HG02970 (cell line): ENCODE data around the gene PLEKHH1.

ENCODE experiments used
- ATAC-seq: cut with Tn5 transposase; IDR thresholded peaks from one replicate; pipeline ENCODE4 v1.9.1; 2021; ENCODE audit warnings: mild to moderate bottlenecking, moderate library complexity, moderate number of reproducible peaks; ENCODE audit not compliant: unreplicated experiment, low FRiP score

The PLEKHH1 gene

DNA sequence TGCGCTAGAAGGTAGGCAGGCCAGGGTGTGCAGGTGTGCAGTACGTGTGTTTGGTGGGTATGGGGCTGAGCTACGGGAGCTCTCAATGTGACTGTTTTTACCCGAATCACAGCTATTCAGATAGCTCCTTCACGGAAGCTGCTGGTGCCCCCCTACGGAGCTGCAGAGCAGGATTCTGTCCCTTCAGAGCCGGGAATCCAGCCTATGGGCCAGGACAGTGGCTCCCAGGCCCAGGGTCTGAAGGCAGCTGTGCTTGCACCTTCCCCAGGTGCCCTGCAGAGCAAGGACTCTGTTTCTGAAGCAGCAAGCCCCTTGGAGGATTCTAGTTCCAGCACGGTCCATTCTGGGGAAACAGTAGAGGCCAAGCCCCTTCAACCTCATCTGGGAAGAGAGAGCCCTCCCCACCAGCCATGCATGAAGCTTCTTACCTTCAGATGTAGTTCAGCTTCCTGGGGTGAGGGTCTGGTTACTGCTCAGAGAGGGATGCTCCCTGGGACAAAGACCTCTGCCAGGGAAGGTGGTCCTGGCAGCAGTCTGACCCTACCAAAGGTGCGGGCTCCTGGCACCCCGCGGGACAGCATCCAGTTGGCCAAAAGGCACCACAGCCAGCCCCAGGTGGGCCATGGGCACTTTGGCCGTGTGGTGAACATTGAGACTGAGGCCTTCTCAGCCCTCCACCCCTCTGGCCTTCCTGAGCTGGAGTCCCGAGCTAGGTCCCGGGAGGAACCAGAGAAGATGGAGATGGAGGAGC is 29.1 kb downstream of the PLEKHH1 start:
- ATAC-seq, result no peak

DNA sequence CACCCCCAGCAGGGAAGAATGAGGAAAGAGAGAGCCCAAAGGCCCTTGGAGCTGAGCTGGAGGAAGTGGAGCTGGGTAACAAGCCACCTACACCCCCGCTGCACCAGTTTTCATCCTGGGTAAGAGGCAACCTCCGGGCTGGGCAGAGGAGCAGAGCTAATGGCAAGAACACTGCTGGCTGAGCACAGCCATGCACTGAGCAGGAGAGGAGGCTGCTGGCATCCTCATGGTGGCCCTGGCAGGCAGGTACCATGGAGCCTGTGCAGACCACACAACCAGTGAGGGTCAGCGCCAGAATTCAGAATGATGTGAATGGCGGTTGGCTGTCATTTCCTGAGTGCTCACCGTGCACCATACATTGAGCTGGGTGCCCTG is 29.7 kb downstream of the PLEKHH1 start:
- ATAC-seq, result no peak

DNA sequence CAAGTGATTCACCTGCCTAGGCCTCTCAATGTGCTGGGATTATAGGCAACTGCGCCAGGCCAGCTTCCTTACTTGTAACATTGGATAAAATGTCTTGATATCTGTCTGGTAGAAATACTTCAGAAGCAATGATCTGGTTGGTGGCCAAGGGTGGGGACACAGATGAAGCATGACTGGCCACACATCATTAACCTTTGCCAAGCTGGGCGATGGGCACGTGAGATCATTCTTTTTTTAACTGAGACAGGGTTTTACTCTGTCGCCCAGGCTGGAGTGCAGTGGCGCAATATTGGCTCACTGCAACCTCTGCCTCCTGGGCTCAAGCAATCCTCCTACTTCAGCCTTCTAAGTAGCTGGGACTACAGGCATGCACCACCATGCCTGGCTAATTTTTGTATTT is 31.1 kb downstream of the PLEKHH1 start:
- ATAC-seq, result no peak

DNA sequence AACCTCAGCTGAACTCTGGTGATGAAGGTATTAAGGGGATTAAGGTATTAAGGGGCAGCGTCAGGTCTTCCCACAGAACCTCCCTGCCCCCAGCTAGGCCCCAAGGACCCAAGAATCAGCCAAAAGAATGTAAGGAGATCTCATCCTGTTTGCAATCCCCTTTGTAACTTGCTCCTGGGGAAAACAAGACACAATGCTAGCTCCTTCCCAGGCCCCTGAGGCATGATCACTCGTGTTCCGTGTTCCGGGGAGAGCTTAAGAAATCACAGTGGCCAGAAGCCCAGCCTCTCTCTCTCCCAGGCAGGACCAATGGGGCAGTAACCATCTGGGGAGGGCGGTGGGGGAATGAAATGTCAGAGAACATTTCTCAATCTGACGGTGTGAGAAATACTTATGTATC is 33.8 kb downstream of the PLEKHH1 start:
- no peak for ATAC-seq

DNA sequence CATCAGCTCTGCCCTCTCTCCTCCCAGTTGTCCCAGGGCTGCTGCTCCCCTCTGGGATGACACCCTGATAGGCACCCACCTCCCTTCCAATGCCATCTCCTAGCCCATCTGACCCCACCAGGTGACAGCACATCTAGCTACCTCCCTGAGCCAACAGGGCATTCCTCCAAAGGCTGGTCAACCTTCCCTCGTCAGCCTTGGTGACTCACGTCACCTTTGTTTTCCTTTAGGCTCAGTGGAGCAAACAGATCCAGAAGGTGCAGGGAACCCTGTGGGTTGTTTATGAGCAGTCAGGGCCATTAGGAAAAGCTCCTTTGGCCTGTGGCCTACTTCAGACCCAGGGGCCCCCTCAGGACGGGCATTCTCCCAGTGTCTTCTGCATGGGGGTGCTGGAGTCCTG is 34.6 kb downstream of the PLEKHH1 start:
- no peak for ATAC-seq

DNA sequence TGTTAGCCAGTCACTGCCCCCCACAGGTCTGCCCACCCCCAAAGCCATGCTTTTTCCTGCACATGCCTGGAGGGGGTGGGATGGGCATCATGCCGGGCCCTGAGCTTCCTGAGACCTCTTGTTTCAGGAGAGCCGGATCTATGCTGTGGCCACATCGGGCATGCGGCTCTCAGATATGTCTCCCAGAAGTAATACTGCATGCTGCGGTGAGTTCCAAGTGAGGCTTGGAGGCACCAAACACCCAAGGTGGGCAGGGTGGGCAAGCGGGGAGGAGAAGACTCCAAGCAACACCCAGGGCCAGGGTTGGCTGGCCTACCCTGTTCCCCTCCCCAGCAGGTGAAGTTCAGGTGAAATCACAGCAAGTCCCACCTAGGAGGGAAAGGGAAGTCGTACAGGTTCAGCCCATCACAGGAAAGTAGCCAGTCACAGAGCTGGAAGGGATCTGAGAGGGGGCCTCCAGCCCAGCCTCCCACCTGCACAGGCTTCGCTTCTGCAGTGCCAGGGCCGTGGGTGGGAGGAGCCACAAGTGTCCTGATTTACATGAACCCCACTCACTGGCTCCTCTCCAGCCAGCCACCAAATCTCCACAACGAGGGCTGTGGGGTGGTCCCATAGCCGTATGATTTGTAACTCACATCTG is 36.0 kb downstream of the PLEKHH1 start:
- no peak for ATAC-seq

DNA sequence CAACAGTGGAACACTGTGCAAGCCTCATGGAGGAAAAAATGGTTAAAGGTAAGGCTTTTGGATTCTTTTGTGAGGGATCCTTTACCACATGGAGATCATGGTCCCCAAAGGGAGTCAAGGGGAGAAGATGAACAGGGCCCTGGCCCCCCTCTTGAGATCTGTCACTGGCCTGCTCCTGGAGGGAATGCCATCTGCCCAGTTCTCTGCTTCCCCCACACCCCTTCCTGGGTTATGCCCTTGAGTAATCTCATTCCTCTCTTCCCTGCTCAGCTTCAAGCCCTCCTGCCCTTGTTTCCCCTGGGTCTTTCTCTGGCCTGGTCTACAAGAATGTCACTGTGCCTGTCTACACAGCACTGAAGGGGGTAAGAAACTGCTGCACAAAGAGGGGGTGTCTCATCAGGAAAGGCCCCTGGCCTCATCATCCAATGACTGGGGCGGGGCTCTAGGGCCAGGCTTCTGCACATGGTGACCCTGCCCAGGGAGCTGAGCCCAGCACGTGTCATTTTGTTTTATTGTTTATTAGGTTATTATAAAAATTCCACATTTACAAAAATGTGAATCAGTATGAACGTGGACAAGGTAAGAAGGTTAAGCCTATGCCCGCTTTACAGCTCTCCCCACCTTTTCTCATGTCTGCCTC is 36.7 kb downstream of the PLEKHH1 start:
- no peak for ATAC-seq

DNA sequence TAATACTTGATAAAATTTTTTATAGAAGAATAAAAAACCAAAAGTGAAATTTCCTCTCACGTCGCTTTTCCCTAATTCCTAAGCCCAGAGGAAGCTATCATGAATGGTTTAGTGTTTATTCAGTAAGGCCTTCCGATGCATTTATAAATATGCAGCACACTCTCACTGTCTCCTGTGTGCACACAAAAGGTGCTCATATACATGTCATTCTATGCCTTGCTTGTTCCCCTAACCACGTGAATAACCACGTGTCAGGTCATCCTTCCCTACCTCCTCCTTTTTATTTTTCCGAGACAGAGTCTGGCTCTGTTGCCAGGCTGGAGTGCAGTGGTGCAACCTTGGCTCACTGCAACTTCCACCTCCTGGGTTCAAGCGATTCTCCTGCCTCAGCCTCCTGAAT is 37.4 kb downstream of the PLEKHH1 start:
- no peak for ATAC-seq

DNA sequence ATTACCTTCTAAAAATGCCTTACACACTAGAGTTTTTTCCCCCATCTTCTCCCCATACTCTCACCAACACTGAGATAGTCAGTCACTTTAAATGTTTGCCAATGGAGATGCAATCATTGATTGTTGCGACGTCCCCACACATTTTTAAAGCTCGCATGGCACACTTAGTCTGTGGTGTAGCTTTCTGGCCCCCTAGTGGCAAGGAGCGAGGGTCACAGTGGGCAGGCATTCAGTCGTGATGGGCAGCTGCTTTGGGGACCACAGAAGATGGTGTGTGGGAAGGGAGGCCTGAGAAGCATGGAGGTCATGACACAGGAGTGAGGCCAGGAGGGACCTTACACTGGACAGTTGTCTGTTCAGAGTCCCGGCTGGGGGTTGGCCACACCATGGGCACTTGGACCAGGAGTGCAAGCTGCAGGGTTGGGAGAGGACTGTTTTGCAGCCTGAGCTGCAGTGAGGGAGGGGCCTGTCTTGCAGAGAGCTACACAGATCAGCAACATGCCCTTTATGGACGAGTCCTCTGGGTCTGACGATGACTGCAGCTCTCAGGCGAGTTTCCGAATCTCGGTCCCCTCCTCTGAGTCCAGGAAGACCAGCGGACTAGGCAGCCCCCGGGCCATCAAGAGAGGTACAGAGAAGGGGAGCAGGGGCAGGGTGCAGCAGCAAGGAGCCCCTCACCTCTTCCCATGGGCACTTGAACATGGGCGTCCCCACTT is 38.3 kb downstream of the PLEKHH1 start:
- ATAC-seq, result no peak

DNA sequence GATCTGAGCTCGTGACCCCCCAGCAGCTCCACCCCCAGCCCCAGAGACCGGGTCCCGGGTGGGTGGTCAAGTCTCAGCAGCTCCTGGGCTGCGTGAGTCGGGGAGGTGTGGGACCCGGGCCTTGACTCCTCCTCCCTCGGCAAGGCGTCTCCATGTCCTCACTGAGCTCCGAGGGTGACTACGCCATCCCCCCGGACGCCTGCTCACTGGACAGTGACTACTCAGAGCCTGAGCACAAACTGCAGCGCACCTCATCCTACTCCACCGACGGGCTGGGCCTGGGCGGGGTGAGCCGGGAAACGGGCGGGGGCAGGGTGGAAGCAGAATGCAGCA is 38.9 kb downstream of the PLEKHH1 start:
- no peak for ATAC-seq

DNA sequence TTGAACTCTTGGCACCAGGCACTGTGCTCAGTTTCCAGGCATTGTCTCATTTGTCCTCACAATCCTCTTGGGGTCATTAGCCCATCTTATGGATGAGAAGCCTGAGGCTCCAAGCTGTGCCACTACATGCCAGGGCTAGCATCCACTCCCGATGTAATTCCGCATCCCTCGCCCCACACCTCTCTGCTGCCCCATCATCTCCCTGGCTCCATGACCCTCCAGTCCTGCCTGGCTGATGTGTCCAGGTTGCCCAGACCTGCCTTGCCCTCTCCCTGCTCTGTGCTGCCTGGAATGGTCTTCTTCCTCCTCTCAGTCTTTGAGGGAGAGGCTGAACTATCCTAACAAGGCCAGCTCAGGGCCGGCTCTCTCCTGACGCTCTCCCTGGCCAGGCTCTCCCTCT is 39.5 kb downstream of the PLEKHH1 start:
- no peak for ATAC-seq

DNA sequence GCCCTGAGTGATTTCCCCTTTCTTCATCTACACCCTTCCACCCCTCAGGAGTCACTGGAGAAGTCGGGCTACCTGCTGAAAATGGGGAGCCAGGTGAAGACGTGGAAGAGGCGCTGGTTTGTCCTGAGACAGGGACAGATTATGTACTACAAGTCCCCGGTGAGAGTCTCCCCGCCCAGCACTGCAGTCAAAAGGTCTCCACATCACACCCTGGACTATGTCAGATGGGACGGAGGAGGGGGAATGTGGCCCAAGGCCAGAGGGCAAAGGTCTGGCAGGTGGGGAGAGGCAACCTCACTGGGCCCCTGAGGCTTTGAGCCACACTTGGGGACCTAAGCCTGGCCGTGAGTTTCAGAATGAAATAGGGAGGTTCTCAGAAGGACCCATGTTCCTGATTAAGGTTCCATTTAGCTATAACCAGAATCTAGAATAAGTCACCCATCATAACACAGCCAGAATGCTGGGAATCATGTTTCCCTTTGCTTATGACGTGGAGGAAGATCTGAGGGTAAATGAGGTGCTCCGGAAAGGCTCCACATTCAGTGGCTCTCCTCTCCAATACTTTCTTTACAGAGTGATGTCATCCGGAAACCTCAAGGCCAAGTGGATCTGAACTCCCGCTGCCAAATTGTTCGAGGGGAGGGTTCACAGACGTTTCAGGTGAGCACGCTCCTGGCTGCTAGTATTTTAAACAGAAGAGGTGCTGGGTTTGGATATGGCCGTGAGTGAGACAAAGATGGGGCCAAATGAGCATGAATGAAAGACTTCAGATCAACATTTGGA is 40.3 kb downstream of the PLEKHH1 start:
- no peak for ATAC-seq

DNA sequence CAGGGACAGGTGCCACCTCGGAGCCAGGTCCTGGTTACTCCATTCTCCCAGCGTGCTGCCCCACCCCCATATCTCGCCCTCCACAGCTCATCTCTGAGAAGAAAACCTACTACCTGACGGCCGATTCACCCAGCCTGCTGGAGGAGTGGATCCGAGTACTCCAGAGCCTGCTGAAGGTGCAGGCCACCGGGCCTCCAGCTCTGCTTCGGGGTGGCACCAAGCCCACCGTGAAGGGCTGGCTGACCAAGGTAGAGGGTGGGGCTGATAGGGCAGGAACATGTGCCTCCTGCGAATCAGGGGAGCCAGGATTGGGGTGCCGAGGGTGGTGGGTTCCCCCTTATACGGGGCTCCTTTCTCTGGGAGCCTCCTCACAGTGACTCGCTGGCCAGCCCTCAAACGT is 41.1 kb downstream of the PLEKHH1 start:
- no peak for ATAC-seq

DNA sequence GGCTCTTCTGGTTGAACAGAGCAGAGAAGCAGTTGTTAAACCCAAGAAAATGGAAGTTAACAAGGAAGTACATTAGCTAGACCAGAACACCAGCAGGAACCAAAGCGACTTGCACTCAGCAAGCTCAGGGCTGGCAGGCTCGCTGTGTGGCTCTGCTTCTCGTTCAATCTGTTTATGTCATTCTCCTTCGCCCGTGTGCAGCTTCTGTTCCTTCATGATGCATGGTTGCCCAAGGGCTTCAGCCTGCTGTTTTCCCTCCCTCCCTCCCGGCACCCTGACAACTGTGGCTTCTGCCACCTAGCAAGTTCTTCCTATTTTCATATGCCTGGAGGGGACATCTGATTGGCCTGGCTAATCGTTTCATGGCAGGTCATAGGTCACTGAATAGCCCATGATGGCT is 41.7 kb downstream of the PLEKHH1 start:
- no peak for ATAC-seq

DNA sequence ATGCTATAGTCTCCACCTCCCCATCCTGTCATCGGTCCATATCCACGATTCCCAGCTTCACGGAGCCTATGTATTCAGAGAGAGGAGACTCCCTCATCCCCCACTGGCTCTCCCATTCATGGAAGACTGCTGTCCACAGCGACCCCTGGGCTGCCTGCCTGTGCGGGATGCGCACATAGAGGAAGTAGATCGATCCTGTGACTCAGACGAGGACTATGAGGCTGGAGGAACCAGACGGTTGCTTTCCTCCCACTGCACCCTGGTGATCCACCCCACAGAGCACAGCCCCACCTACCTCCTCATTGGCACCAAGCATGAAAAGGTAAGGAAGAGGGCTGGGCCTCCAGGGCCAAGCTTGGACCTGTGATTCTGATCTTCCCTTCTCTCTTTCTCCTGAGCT is 42.6 kb downstream of the PLEKHH1 start:
- no peak for ATAC-seq

DNA sequence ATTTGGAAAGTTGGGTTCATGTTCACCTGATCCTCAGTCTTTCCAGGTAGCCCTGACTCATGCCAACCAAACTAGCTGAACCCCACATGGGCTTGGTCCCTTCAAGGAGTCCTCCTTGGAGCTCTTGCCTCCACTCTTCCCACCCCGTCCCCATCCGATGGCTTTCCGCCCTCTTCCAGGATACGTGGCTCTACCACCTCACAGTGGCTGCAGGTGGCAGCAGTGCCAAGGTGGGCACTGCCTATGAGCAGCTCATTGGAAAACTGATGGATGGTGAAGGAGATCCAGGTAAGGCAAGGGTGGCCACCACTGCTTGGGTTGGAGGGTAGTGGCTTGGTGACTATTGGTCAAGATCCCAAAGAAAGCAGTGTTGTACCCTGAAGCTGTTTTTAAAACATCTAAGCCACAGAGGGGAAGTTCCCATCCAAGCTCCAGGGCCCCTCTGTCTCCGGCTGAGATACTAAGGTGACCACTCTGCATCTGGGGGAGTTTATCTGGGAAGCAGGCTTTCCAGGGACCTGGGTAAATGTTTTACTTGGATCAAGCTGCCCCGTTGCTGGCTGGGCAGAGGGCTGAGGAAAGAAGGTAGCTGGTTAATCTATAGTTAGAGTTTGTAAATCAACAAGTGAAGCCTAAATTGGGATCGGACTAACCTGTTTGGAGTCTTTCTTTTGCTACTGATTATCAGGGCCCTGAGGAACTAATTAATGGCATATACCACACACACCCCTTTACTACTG is 43.3 kb downstream of the PLEKHH1 start:
- no peak for ATAC-seq

DNA sequence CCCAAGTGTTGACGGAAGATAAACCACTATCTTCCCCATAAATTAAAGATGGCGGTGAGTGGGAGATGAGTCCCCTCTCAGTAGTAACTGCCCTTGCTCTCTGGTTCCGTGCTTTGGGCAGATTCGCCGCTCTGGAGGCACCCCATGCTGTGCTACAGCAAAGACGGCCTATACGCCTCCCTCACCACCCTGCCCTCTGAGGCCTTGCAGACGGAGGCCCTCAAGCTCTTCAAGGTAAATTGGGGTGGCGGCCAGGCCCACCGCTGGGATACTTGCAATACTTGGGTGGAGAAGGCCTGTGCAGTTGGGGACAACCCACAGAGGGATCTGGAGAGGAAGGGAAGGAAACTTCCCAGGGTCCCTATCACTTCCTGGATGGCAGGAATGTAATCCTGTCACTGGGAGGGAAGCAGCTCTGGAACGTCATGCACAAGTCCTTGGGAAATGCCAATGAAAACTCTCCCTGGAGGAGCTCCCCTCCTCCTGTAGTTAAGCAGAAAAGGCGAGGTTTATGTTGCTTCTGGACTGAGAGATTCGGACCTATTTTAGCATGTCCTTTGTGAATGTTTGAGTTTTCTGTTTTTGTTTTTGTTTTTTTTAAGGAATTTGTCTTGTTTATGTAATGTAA is 44.2 kb downstream of the PLEKHH1 start:
- ATAC-seq, result no peak

DNA sequence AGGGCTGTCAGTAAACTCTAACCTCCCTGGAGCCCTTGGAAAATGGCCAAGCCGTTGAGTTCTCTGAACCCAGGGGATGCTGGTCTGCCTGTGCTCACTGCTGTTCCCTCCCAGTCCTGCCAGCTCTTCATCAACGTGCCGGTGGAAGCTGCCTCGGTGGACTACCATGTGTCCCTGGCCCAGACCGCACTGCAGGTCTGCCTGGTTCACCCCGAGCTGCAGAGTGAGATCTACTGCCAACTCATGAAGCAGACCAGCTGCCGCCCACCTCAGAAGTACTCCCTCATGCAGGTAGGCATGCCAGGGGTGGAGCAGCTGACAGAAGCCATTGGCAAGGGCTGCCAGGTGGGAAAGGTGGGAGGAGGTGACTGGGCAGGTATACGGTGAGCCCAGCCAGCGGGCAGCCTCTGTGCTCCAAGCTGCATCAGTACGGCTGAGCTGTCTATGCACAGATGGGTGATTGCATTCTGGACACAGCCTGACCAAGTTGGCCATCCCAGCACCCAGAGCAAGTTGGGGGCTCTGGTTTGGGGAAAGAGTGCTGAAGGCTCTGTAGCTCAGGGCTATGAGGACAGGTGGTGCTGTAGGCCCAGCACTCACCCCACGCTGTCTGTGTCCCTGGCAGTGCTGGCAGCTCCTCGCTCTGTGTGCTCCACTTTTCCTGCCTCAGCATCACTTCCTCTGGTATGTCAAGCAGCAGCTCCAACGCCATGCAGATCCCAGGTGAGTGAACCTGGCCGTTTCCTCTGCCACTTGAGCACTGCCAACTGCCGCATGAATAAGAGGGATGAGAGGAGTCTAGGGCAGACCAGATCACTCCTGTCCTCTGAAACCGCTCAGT is 45.0 kb downstream of the PLEKHH1 start:
- ATAC-seq, result no peak

DNA sequence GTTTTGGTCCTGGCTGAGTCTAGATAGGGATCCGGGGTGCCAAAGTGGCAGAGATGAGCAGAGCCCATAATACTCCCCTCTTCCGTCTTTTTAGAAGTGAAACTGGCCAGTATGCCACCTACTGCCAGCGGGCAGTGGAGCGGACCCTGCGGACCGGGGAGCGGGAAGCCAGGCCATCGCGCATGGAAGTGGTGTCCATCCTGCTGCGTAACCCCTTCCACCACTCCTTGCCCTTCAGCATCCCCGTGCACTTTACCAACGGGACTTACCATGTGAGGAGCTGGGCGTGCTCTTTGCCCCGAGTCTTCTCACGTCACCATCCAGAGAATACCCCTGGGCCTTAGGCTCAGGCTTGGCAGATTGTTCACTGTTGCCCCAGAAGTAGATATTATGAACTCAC is 46.0 kb downstream of the PLEKHH1 start:
- ATAC-seq, result no peak
